Activated naive CD4-positive, alpha-beta T cell (primary cell): Measurements from ENCODE around the gene CTIF.

Experiments used
- DNase-seq, 4 experiments: peaks; one replicate each; lab custom pipeline; 2025; lab: John Stamatoyannopoulos, UW

Gene CTIF

GRCh38 chr18:48600456-48601090, 61.7 kb downstream of the CTIF start:
- DNase-seq, result no peak

DNA sequence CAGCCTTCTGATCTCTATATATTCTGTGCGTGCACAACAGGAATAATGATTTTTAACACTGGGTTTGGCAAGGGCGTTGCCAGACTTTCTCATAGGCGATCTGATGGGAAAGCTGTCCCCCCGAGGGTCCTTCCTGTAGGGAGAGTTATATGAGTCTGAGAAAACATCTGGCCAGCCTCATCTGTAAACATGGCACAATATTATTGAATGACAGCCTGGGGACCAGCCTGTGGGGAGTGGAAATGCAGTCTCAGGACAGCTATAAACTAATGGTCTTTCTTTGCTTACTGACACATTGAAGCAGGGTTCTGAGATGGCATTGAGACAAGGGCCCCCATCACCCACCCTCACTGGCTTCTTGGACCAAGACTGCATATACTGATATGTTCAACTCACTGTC, 62.5 kb downstream of the CTIF start:
- no peak for DNase-seq

DNA sequence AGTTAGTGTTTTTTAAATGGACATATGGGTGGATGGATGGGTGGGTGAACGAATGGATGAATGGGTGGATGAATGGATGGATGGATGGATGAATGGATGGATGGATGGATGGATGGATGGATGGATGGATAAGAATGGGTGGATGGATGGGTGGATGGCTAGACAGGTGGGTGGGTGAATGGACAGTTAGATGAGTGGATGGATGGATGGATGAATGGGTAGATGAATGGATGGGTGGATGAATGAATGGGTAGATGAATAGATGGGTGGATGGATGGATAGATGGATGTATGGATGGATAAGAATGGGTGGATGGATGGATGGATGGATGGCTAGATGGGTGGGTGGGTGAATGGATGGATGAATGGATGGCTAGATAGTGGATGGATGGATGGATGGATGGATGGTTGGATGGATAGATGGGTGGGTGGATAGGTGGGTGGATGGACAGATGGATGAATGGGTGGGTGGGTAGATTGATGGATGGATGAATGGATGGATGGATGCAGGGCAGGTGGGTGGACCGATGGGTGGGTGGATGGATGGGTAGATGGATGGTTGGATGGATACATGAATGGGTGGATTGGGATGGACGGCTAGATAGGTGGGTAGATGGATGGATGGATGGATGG, 64.0 kb downstream of the CTIF start:
- no peak for DNase-seq

DNA sequence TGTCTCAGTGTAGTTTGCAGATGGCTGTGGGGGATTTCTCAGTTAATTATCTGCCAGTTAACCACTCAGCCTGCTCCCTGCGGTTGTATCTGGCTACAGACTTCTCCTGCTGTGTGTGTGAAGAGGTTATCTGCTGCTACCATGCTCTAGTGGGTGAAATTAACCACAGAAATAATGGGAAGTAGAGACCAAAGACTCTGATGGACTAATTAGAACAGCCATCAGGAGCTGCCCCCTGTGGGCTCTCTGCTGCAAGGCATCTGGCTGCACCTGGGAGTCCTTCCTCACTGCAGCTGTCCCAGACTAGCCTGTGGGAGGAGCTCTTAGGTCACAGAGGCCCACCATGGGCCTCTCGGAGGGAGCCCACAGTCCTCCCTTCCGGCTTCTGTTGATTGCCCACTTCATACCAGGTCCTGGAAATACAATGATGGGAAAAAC, 66.6 kb downstream of the CTIF start:
- DNase-seq, result no peak

- DNase-seq, result no peak
Measured at GRCh38 chr18:48607056-48607984, 68.5 kb downstream of the CTIF start.

DNA sequence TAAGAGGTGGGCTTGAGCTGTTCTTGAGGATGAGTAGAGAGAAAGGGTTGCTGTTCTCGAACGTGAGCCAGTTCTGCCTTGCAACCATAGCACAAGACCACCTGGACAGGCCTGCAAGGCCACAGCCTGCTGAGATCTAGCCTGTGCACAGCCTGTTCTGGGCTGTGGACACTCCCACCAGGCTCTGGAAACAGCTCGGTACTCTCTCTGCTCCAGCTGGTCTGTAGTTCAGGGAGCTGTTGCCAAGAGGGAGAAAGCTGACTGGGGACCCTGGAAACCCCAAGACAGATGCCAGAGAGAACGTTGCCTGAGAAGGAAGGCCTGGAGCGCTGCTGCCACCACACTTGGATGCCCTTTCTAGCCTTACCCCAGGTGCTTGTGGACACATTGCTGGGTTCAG, 69.8 kb downstream of the CTIF start:
- DNase-seq, result no peak

DNA sequence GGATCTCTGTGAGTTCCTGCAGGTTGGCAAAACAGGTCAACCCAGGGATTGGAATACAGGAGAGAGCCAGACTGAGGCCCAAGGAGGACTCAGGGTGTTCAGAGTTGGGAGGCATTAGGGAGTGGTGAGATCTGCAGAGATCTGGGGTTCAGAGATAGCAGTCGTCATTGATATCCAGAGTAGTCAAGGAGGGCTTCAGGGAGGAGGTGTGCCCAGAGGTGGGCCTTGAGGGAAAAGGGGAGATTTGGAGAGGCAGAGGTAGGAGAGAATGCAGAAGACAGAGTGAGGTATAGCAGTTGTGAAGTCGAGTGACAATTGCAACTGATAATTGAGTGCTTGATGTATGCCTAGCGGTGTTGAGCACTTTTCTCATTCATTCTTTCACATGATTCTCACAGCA, 70.3 kb downstream of the CTIF start:
- no peak for DNase-seq

DNA sequence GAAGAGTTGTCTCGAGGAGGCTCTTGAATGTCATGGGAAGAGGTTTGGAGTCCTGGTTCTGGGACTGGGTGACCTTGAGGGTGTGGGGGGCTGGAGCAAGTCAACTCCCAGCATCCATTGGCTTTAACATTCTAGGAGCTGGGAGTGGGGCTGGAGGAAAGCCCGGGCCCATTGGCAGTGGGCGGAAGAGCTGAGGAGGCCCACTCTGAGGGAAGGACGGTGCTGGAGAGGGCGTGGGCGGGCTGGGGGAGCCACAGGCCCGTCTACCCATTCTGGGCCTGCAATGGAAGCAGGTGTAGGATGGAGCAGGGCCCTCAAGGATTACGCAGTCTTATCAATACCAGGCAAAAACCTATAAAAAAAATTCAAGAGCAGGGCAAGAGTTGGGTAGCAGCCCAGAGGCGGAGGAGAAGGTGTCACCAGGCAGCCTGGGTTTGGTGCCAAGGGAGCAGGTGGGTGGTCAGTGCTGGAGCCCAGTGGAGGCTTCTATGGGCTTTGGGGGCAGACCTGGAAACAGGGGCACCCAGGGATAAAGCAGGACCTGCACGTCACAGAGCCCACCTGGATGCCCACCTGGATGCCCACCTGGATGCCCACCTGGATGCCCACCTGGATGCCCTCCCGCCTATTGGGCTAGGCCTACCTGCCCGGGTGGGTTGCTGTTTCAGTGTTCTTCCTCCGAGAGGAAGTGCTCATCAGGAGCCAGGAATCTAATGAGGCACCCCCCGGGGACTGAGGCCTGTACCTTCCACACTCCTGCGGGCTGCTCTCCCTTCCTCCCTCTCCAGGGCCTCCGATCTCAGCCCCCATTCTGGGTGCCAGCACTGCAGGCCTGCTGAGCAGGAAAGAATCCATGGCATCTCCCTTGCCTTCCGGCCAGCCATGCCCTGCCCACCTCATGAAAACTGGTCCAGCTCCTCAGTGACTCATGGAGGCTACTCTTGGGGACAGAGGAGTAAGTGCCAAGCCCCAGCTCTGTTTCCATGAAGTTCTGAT, 71.3 kb downstream of the CTIF start:
- no peak for DNase-seq

DNA sequence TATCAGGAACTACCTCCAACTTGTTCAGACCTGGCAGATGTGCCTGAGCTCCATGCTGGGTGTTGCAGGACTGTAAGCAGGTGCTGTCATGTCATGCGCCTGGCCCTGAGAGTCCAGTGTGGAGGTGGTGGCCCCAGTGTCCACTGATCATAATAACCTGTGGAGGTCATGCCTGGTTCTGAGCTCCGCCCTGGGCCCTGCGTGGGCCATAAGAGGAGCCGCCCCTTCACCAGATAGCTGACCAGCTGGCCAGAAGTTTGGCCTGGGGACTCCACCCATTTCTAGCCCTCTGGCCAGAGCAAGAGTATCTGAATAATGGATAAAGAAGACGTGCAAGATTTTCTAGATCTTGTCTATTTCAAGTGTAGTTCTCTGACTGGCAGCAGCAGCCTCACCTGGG, 72.4 kb downstream of the CTIF start:
- no peak for DNase-seq

GRCh38 chr18:48611785-48612480, 73.1 kb downstream of the CTIF start:
- DNase-seq, result no peak

GRCh38 chr18:48612511-48612910, 73.7 kb downstream of the CTIF start:
- DNase-seq, result no peak

- no peak for DNase-seq
Measured at GRCh38 chr18:48612917-48613316, 74.1 kb downstream of the CTIF start.

- no peak for DNase-seq
Measured at GRCh38 chr18:48613589-48614404, 75.0 kb downstream of the CTIF start.

- no peak for DNase-seq
Measured at GRCh38 chr18:48615566-48616401, 77.0 kb downstream of the CTIF start.

DNA sequence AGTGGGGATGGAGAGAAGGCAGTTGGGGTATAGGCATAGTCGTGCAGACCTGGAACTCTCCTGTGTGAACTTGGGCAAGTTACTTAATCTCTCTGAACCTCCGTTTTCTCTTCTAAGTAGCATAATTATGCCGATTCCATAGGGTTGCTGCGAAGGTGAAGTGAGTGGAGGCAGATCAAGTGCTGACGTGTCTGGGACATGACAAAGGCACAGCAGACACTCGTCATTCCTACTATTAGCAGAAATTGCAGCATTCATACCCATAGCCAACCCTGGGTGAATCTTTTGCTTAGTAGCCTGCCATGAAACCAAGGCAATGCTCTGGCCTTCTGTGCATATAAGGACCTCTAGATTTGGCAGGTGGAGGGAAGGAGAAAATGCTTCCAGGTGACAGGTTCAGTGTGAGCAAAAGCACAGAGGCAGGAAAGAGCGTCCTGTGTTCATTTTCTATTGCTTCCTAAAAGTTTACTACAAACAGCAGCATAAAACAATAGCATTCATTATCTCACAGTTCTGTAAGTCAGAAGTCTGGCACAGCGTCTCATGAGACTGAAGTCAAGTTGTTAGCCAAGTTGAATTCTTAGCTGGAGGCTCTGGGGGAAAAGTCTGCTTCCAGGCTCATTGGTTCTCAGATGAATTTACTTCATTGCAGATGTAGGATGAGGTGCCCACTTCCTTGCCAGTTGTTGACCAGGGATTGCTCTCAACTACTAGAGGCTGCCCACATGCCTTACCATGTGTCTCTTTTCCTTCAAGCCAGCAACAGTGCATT, 77.8 kb downstream of the CTIF start:
- no peak for DNase-seq

DNA sequence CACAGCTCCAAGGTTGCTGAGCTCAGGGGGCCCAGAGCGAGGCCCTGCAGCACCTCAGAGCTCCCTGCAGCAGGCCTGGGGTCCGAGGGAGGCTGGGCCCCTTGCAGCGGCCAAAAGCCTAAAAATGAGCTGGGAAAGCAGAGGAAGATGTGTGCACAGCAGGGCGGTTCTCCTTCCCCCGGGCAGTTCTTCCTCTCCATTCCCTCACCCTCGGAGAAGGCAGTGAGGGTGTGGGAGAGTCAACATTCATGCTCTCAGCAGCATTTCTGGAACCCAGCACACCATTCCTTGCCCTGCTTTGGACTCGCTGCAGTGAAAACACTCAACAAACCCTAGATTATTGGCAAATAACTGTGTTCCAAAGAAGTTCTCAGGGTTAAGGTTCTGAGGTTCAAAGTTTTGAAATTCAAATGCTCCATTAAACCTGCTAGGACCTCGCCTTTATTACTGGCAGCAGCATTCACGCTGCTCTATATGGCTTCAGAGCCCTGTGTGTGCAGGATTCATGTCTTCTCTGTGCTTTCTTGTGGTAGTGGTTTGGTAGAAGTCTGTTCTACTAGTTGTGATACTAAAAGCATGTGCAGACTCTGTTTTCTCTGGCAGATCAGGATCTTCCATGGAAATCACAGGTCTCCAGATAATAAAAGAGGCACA, 79.1 kb downstream of the CTIF start:
- no peak for DNase-seq

DNA sequence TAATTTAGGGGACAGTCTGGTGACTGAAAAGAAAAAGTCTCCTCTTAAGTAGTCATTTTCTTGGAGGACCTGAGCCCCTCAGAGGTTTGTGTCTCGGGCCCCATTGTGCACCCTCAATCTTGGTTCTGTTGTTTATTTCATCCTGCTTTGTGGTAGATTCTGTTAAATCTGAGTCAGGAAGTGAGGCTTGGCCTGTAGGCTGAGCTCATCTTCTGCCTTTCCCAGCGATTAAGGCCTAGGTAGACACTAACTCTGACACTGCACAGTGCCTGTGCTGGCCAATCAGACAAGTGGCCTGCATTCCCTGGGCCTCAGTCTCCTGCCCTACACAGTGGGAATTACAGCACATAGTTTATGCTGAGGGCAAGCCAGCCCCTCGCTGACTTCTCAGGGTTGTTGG, 80.2 kb downstream of the CTIF start:
- no peak for DNase-seq

- DNase-seq, result no peak
Measured at GRCh38 chr18:48619501-48619900, 80.7 kb downstream of the CTIF start.
